ENCODE results near the gene ANK3.

GRCh38 chr10:60208676-60209269 lies 180.9 kb downstream of the ANK3 start:
- TF ChIP-seq CTCF (IDR thresholded peaks at IDR 0.05) (peak; percentile 37 to 80 (median 66)), POLR2A (IDR thresholded peaks at IDR 0.05) (no peak)
